Activated T-helper 1 cell treated with anti-CD3 and anti-CD28 coated beads, Interleukin-2, amount 50 U/mL, for 16 hours (primary cell): ENCODE measurements around the gene TUT4.

Source experiments
- DNase-seq, 2 donors: peaks; one replicate each; pipeline ENCODE4 v3.0.0-alpha.2; 2020; ENCODE audit warnings: low read depth in 1 of 2, low spot score in 1 of 2

TUT4 gene

GRCh38 chr1:52414942-52415341, 137.9 kb downstream of the TUT4 start:
- no peak for DNase-seq

GRCh38 chr1:52413410-52413989, 139.4 kb downstream of the TUT4 start:
- DNase-seq: no peak

- DNase-seq: no peak
Observed at GRCh38 chr1:52404975-52405338, 147.9 kb downstream of the TUT4 start.

DNA sequence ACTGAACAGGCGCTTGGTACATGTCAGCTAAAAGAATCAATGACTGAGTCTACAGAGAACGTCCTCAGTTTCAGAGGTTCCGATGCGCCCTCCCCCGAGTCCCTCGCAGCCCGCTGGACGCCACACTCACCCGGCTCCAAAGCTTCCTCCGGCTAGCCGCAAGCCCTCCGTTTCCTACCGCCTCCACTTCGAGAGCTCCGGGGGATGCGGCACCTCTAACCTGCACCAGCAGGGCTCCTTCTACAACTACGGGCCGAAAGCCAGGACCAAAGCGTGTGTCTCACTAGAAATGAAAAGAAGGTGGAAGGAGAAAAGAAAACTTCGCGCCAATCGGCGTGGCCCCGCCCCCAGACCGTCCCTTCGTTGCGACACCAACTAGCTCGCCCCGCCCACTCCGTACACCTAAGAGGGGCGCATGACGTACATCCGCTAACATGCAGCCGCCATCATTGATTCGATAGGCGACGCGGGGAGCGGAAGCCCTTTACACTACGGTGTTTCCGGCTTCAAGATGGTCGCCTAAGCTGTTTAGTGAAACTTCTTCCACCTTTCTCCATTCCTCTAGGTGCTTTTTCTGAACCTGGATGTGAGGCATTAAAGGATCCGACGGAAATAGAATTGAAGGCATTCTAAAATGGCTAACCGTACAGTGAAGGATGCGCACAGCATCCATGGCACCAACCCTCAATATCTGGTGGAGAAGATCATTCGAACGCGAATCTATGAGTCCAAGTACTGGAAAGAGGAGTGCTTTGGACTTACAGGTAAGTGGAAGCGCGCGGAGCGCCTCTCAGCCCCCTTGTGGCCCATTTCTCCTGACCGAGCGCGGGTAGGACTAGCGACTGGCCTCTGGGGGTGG, 148.5 kb downstream of the TUT4 start, which contains the start of the genes ORC1 and PRPF38A:
TSS of gene ORC1 (minus strand) at position 308 of the 859 bp plus-strand sequence. CDS start 2,200 bp downstream, outside the sequence.
TSS of gene PRPF38A (plus strand) at position 487 of the 859 bp plus-strand sequence. CDS start at position 635, 148 bp downstream.
- DNase-seq: peak; percentile 93 to 96

- DNase-seq: peak in 1 of 2 donors; percentile 14
Observed at GRCh38 chr1:52403566-52404115, 149.3 kb downstream of the TUT4 start.

- no peak for DNase-seq
Observed at GRCh38 chr1:52402860-52403240, 150.0 kb downstream of the TUT4 start.

DNA sequence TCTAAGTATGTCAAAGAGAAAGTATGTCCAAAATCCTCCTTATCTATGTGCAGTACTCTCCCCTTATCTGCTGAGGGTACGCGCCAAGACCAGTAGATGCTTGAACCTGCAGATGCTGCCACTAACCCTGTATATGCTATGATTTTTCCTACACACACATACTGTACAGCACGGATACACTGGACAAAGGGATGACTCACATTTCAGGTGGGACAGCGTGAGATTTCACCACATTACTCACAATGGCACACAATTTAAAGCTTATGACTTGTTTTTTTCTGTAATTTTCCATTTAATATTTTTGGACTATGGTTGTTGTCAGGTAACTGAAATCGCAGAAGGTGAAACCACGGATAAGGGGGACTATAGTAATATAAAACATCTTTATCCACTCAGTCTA, 152.8 kb downstream of the TUT4 start:
- DNase-seq: no peak

- DNase-seq: no peak
Observed at GRCh38 chr1:52399629-52400028, 153.3 kb downstream of the TUT4 start.

DNA sequence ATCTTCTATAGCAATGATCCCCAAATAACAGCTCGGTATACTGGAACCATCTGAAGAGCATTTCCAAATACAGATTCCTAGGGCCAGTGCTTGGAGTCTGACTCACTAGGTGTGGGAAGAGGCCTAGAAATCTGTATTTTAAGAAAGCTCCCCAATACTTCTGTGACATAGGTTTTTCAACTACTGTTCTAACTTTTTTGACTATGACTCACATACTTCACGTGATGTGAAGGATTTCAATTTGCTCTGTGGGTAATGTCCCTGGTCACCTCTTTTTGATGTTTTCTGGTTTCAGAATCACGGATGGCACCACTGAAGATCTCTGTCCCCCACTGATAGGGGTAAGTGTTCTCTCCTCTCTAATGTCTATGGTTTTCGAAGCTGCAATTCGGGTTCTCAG, 159.7 kb downstream of the TUT4 start:
- DNase-seq: no peak

GRCh38 chr1:52386458-52386857, 166.4 kb downstream of the TUT4 start:
- no peak for DNase-seq

DNA sequence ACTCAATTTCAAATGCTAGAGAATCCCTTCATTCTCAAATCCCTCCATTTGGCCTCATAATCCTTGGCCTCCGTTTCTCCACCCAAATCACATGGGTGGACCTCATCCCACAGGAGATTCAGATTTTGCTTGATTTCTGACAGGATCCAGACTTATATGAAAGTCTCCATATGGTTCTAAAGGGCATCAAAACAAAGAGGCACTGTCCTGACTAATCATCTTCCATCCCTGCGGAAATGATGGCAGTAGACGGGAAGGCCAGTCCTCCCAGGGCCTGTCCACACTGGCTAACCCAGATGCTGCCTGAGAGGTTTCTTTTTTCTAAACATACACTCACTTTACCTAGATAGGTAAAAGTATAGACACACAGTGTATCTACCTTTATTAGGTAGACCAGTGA, 167.5 kb downstream of the TUT4 start:
- no peak for DNase-seq
